Activated CD4-positive, alpha-beta T cell treated with anti-CD3 and anti-CD28 coated beads, Interleukin-10, Interleukin-2, amounts not matched to agents 100 ng/mL and 50 ng/mL, durations not matched to agents 16 hours and 8 hours (primary cell): ENCODE results near the gene TEX19.
A peak's percentile ranks its signal among the peaks of the same experiment; 100 is the strongest.

Source experiments
- DNase-seq: peaks from one replicate; pipeline ENCODE4 v3.0.0-alpha.2; 2020

Gene TEX19

DNA sequence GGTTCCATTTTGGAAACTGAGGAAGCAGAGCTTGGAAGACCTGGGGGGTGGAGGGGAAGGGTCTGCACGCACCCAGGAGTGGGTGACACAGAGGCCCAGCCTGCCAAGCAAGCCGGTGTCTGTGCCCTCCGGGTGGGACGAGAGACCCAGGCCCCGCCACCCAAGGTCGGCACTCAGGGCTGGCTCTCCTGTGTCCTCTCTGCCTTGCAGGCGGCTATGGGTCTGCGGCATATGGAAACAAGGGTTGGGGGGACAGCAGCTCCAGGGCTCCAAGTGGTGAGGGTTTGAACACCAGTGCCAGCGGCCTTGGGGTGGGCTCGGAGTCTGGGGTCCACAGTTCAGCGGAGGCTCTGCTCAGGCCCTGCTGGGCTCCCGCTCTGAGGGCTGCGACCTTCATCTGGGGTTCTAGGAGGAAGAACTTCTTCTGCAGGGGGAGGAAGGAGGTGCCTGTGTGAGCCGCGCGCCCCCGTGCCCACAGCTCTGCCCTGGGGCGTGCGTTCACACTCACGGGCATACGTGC lies 37.0 kb upstream of the TEX19 start:
- no peak for DNase-seq

DNA sequence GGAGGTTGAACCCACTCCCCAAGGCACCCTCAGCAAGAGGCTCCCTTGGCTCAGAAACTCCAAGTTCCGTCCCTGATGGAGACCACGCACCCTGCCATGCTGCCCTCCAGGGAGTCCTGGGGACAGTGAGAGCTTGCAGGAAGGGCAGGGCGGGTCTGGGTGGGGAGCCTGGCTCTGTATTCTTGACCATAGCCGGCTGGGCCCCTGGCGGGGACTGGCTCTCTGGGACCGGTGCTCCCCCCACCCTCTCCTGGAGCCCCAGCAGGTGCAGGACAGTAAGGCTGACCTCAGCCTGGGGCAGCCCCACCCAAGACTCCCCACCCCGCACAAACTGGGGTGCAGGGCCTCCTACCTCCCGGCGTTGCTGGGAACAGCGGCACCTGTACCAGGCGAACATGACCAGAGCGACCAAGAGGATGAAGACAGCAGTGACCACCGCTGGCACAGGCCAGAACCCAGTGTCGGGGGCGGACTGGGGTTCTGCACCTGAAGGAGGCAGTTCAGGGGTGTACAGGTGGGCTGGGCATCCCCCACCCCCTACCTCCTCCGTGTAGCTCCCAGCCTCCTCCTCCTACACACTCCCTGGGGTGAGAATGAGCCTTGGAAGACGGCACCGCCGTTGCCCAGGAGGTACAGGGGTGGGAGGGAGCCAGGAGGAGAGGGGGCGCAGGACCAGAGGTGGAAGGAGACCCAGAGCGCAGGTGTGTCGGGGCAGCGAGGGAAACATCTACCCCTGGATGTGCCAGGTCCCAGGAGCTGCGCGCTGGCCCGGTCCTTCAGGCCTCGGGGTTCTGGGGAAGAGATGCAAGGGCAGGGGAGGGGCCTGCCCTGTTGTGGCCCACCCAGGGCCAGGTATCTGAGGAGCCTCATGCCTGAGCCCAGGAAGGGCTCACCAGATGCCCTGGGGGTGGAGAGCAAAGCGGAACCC lies 36.3 kb upstream of the TEX19 start:
- DNase-seq: no peak

DNA sequence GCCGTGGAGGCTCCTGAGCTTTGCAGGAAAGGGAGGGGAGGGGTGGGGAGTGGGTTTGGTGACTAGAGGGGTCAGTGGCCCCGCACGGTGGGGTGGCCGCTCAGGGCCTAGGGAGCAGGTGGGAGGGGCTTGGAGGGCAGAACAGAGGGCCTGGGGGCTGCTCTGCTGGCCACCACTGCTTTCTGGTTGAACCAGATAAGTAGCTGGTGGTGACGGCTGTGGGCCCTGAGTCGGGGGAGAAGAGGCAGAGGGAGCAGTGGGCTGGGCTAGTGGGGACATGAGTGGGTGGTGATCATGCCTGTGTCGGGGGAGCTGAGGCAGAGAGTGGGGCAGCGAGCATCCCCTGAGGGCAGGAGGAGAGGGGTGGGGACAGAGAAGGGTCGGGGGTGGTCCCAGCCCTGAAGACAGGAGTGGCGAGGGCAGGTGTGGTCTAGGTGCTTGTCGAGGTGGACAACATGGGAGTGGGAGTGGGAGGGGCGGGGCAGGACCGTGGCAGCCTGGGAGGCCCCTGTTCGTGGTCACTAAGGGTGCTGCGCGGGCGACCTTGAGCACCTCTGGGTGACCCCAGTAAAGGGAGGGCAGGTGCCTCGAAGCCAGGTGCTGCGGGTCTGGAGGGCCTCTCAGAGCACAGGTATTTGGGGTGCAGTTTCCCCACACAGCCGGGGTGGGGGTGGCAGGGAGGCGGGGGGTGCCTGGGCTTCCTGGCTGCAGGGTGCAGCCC lies 35.4 kb upstream of the TEX19 start:
- no peak for DNase-seq

DNA sequence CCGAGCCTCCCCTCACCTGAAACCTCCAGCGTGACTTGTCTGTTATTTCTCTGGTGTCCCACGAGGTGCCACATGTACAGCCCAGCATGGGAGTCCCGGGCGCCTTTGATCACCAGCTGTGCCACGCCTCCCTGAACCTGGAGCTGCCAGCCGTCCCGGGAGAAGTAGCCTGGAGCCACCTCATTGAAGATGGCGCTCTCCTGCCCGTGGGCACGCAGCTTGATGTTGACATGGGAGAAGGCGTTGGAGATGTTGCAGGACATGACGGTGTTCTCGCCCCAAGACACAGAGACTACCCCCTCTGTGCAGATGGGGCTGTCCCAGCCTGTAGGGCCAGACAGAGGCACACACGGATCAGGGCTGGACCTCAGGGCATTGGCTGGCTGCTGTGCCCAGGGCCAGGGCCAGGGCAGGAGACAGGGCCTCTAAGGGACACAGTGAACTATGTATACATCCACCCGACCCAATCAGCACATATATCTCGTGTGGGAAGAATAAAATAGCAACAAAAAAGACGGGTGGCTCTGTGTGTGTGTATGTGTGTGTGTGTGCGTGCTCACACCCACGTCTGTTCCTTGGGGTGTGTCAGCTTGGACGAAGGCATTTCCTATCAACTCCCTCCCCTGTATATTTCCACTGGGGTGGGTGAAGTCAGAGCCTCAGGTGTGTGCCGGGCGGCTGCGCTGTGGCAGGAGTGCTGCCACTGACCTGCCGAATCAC lies 34.3 kb upstream of the TEX19 start:
- DNase-seq: no peak

DNA sequence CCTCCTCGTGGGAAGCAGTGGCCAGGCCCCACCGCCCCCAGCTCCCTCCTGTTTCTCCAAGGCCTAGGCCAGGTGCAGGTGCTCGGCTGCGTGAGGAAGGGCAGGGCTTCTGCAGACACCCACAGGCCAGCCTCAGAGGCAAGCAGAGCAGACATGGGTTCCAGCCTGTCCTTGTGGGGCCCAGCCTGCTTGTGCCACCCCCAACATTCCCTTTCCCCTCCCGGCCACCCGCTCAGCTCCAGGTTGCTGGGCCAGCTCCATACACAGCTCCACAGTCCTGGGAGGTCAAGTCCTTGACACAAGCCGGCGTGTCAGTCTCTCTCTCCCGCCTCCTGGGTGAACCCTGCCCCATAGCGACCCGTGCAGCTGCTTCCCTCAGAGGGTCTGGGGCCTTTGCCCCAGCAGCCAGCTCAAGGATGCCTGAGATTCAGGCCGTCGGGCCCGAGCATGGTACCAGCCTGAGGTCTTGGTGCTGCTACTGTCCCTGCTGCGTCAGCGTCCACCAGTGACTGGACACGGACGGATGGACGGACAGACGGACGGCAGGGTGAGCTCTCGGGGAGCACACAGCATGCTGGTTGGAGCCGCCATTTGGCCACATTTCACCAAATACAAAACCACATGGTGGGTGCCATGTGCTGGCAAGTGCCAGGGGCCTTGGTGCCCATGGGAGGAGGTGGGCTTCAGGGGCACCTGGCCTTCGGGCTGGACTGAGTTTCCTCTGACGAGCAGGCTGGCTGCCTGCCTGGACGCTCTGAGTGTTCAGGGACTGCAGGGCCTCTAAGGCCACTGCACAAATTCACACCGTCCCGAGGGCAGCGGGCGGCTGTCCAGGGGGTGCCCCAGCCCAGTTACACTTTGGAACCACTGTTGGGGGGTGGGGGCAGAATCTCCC lies 33.5 kb upstream of the TEX19 start:
- no peak for DNase-seq

DNA sequence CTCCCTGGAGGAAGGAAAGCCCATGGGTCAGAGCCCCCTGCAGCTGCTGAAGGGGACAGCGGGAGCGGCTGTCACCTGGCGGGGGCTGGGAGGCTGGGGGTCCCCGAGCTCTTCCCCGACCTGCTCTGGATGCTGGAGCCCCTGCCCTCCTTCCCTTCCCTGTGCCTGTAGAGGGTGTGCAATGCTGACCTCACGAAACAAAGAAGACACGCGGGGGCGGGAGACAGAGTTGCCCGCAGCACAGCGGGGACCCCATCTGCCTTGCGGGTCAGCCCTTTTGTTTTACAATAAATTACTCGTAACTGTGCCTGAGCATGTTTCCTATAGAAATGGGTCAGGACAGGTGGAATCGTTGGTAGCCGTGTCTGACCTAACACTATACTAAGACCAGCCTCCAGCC lies 31.8 kb upstream of the TEX19 start:
- no peak for DNase-seq

DNA sequence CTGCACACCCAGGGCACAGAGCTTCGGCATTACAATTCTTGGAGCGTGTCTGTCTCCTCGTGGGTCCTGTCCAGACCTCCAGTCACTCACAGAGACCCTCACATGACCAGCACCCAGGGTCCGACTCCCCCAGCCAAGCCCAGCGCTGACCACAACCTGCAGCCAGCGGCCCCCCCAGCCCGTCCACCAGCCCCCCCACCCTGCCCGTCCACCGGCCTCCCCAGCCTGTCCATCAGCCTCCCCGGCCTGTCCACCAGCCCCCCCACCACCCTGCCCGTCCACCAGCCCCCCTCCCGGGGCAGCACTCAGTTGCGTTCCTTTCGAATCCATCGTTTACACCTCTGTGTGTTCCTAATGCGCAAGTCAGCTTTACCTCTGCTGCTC lies 31.3 kb upstream of the TEX19 start:
- no peak for DNase-seq

DNA sequence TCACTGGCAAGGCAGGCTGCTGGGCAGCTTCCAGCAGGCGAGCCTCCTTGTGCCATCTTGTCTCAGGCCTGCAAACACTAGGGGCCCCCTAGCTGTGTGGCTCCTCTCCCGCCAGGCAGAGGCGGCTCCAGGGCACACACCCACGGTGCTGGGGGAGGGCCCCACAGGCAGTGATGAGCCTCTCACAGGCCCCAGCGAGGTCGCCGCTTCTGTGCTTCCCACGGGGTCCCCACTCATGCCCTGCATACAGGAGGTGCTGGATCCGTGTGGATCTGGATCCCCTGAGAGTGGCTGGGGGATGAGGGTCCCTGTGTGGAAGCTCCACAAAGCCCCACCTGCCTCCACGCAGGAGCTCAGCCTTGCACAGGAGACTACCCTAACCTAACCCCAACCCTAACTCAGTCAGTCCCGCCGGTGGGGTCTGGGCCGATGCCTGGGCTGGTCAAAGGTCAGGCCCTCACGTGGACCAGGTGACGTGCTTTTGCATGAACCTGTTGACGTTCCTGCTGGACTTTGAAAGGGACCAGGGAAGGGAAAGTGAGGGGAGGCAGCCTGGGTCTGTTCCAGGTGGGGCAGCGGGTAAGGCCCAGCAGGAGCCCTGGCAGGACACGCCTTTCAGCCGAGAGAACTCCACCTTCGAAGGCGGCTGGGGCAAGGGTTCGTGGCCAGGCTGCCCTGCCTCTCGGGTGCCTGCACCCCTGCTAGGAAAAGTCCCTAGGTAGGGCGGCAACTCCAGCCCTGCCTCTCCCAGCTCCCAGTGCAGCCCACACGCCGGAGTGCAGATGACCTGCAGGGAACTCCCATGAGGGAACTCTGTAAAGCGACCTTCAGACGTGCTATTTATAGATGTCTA lies 30.7 kb upstream of the TEX19 start:
- DNase-seq: no peak

DNA sequence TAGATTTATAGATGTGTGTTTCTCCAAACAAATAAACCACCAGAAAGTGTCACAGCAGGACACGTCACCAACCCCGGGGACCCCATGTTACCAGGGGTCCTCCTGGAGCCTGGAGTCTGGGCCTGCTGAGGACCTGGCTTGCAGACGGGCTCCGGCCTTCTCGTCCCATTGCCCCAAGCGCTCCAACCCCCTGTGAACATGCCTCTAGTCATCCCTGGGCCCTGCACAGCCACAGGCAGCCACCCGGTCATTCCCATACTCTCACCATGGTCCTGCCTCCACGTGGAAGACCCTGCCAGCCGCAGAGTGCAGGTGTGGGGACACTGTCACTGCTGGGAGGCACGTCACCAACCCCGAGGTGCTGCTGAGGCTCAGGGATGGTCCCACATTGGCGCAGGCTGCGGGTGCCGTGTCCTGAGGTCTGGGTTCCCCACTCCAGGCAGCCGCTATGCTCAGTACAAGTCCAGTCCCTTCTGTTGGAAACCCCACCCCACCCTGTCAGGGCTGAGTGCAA lies 30.0 kb upstream of the TEX19 start:
- no peak for DNase-seq

DNA sequence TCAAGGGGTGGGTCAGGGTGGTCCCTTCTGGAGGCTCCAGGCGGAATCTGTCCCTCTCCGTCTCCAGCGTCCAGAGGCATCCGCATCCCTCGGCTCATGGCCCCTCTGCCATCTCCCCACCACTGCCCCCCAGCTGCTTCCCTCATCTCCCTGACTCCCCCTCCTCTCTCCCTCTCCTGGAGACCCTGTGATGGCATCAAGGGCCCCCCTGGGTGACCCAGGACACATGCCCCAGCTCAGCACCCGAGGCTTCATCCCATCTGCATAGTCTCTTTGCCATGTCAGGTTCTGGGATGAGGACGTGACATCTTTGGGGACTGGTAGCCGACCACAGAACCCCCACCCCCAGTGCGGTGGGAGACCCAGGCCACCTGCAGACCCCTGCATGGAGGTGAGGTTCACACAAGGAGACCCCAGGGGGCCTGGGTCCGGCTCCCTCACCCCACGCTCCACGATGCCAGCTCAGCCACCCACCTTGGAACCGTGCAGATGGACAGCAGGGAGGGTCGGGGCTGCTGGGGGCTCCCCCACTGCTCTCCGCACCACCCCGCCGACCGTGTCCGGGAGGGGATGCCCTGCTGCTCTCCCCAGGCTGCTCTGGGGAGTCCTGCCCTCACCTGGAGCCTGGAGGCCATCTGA lies 29.2 kb upstream of the TEX19 start:
- no peak for DNase-seq

DNA sequence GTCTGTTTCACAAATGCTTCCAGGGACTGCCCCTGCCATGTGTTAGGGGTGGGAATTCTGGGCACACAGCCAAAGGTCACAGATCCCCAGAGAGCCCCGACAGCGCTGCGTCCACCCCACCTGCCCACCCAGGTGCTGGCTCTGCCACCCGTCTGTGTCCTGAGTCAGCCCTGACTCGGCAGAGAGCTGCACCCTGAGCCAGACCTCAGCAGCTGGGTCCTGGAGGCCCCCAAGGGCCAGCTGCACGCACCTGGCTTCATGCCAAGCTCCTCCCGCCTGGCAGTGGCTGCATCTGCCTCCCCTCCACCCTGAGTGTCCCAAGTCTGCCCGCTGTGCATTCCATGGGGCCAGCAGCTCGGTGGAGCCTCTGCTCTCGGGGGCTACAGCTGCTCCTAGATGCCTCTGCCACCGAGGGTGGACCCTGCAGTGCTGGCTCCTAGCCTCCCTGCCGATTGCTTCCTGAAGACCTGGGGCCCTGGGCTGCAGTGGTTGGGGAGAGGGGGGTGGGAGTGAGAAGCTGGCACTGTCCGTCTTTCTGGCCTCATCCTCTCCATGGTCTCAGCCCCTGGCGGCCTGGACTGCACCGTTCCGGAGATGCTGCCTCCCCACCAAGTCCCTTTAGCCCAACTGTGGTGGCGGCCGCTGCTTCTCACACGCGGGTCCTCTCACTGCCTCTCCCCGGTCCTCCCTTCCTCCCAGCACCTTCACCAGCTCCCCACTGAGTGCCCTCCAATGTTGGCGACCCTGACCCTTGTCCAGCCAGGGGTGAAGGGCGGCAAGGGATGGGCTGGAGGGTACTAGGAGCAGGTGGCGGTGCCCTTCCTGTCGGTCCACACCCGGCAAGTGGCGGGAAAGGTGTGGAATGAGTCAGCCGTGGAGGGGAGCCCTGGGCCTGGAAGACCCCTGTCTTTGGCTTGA lies 28.5 kb upstream of the TEX19 start:
- DNase-seq: no peak

DNA sequence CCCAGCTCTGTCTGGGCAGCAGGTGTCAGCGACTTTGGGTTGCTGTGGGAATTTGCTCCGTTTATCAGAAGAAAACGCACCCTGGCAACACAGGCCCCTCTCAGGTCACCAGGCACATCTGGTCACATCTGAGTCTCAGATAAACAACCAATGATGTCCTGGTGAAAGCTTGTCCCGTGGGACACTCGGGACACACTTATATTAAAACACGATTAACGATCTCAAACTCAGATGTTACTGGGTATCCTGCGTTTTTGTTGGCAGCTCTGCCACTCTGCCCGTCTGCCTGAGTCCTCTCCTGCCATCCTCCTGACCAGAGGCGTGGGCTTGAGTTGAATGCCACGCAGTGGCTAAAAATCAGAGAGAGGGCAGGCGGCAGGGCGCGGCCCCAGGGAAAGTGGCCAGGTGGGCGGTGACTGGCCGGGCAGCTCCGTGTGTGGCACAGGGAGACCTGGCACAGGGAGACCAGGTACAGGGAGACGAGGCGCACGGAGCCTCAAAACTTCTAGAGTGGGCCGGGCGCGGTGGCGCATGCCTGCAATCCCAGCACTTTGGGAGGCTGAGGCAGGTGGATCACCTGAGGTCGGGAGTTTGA lies 27.6 kb upstream of the TEX19 start:
- no peak for DNase-seq

DNA sequence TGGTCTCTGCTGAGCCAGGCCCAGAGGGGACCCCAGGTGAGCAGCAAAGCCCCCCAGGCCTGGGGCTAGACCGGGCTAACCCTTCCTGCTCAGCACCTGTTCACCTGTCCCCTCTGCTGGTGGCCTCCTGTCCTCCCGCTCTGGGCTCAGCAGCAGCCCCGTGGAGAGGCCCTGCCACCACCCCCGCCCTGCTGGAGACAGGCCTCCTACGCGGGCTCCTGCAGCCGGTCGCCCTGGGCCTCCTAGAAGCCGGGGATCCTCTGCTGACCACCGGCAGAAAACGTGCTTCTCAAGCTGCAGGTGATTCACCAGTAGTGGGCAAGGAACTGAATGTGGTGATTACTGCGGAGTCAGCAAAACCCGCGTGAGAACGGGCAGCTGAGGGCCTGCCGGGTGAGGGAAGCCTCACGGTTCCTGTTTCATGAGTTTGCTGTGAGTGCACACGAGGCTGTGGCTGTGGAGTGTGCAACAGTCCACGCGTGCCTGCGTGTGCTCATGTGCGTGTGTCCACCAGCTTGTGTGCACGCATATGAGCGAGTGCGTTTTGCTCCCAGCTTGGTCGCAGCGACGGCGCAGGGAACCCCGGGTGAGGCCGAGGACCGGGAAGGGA lies 26.3 kb upstream of the TEX19 start:
- peak; percentile 29 for DNase-seq

DNA sequence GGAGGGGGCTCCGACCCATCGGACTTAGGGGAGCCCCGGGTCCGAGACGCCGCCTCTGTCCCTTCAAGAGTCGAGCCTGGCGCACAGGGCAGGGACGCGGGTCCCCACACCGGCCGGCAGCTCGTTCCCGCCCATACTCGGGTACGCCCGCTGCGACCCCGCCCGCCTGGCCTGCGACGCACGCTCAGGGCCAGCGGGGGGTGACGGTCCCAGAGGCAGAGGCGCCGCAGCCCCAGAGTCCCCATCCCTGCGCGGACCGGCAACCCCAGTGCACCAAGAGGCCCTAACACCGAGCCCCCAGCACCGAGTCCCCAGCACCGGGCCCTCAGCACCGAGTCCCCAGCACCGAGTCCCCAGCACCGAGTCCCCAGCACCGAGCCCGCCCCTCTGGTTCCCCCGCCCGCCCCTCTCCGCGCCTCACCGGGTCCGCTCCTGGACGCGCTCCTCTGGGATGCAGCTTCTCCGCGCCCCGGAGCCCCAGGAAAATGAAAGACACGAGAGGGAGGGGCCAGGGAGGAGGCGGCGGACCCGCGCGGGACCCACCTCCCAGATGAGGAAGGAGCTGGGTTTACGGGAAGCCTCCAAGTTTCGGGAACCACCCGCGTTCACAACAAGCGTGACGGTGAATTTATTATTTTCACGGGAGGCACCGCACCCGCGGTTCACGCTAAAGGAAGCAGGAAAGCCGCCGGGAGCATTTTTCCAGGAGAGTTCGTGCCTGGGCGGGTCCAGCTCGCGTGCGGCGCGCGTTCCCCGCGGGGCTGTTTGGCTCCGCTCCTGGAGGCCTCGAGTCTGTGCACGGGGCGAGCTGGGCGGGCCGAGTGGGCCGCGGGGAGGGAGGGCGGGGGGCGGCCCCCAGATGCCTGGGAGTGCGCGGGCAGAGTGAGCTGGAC lies 25.5 kb upstream of the TEX19 start, which contains the start of gene SECTM1:
Gene SECTM1 (minus strand): TSS at position 488 of the 893 bp plus-strand sequence. CDS start 6,526 bp downstream, outside the sequence.
- DNase-seq: no peak

DNA sequence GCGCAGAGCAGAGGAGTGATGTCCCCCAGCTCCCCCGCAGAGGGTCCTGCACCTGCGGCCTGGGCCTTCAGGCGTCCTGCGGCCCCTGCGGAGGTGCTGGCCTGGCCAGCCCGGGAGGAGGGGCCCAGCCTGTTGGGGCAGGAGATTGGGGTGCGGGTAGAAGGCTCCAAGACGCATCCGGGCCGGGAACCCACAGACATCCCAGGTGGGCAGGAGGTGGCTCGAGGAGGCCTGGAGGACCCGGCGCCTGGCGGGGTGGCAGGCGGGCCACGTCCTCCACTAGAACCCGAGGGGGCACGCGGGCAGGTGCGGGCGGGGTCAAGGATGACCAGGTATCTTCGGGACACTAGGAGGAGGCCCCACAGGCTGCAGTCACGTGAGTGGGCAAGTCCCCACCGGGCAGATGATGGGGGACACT lies 24.8 kb upstream of the TEX19 start:
- no peak for DNase-seq

DNA sequence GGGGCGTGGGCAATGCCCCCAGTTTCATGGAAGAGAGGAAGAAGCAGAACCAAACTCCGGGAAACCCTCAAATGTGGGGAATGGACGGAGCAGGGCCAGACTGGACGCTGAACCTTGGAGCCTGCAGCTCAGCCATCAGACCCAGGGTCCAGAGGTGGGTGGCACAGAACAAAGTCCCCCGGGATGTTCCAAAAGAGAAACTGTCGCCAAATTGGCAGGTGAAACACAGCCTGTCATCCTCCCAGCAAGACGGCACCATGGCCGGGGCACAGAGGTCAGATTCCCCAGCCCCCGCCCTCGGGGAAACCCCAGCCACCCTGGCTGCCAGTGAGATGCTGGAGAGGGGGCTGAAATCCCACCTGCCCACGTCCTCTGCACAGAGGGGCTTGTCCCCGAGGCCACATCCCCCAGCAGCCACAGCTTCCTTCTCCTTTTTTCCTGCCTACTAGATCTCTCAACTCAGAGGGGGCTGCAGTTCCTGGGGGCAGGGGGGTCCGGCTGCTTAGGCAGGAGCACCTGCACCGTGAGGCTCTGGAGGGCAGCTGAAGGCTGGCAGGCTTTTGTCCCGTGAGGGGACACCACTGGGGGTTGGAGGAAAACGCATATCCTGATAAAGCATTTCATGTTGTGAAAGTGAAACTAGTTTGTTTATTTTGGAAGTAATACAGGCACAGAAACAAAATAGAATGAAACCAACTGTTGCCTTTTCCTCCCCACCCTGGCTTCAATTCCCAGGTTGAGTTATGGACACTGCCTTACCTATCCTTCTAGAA lies 24.2 kb upstream of the TEX19 start:
- DNase-seq: no peak
